Measurements from ENCODE around the gene KLHL30.

GRCh38 chr2:238130696-238131628 is 7.5 kb upstream of the KLHL30 start:
- TF ChIP-seq CTCF (conservative IDR thresholded peaks at IDR 0.05; ENCODE audit: low read depth in 2 of 2) (no peak), REST (IDR thresholded peaks at IDR 0.05; ENCODE audit: unreplicated experiment) (no peak), EZH2phosphoT487 (IDR thresholded peaks at IDR 0.05; ENCODE audit: unreplicated experiment) (no peak), JUNB (IDR thresholded peaks at IDR 0.05; ENCODE audit: unreplicated experiment) (no peak), ZNF462 (CRISPR knock-in tag; IDR thresholded peaks at IDR 0.05) (no peak), POLR2AphosphoS5 (IDR thresholded peaks at IDR 0.05; ENCODE audit: low read depth) (no peak), ZNF331 (CRISPR knock-in tag; IDR thresholded peaks at IDR 0.05; ENCODE audit: low read depth) (no peak), EZH2 (IDR thresholded peaks at IDR 0.05; ENCODE audit: low read depth, unreplicated experiment) (no peak), ETS1 (IDR thresholded peaks at IDR 0.05) (no peak), ZNF114 (CRISPR knock-in tag; IDR thresholded peaks at IDR 0.05) (no peak), CREB1 (CRISPR knock-in tag; IDR thresholded peaks at IDR 0.05; ENCODE audit: low read depth) (no peak)
